Measurements from ENCODE around the gene SCIMP. TPM values are rescaled to one million over a fixed set of nuclear protein-coding genes. Genes with fewer than 3 reads are reported as not detected.

SCIMP gene
- total and polyA plus RNA-seq, 9 of the 15 experiments (the other 6 are each of a cell fraction or from before 2014, with no cell fraction given) = 0.01 to 0.11 (median 0.04) TPM; not detected in 6

GRCh38 chr17:5210614-5211252 is 23.9 kb downstream of the SCIMP start:
- ATAC-seq = no peak

More at GRCh38 chr17:5210614-5211252, 23.9 kb downstream of the SCIMP start:
- 8% methylated on average over 8 of the region's 8 CpGs for WGBS (ENCODE audit: insufficient coverage, low coverage, missing lambda C conversion rate)
- Histone ChIP-seq H3K4me3 (no peak overlapping the region), H2AFZ (ENCODE audit: low read depth, low read length) (no peak overlapping the region), H3K4me1 (replicated peaks in 1 of 2; ENCODE audit: control insufficient read depth in 2 of 2, insufficient read depth in 2 of 2, low read length in 2 of 2) (no peaks in the 10 kb centered on the region), H3K4me2 (ENCODE audit: insufficient read depth, low read length) (no peak overlapping the region), H3K79me2 (ENCODE audit: control insufficient read depth, insufficient read depth, low read length) (no peaks in the 10 kb centered on the region), H3K27ac (ENCODE audit: extremely low read depth, low read depth, low read length) (no peak overlapping the region), H3K9ac (ENCODE audit: insufficient read depth in 1 of 2, low read depth in 2 of 2, low read length in 2 of 2) (no peak overlapping the region), H3K27me3 (ENCODE audit: control insufficient read depth in 2 of 2, insufficient read depth in 2 of 2, low read length in 2 of 2) (peaks cover 2 to 29% of the 10 kb centered on the region in 2 experiments; a peak in 3 of 5 replicates), H3K9me3 (replicated peaks; ENCODE audit: control insufficient read depth, insufficient read depth, low read depth, low read length) (no peaks in the 10 kb centered on the region), H3K36me3 (ENCODE audit: control insufficient read depth, insufficient read depth, low read length) (no peaks in the 10 kb centered on the region), H4K20me1 (replicated peaks; ENCODE audit: control insufficient read depth, insufficient read depth, low read length) (no peaks in the 10 kb centered on the region), H3K9me1 (ENCODE audit: control insufficient read depth, insufficient read depth, low read length) (no peaks in the 10 kb centered on the region)
- in situ Hi-C loops (cut with MboI) = no loop called here
- DNase-seq (ENCODE audit: extremely low read depth in 1 of 4, low spot score in 3 of 4) (no peak), FAIRE-seq (no peak)
- ChIA-PET CTCF (ENCODE audit: low intra/inter-chr PET ratio) (no interaction called here), POLR2A (no interaction called here)
- intact Hi-C loops (cut with micrococcal nuclease) = no loop called here
- TF ChIP-seq ZNF584 (CRISPR knock-in tag; IDR thresholded peaks at IDR 0.05; ENCODE audit: low read depth) (no peak), EHMT2 (IDR thresholded peaks at IDR 0.05) (no peak), CREB3L1 (IDR thresholded peaks at IDR 0.05; ENCODE audit: borderline replicate concordance, low read depth) (no peak), RAD51 (IDR thresholded peaks at IDR 0.05; ENCODE audit: borderline replicate concordance, low read depth) (no peak), CTBP1 (IDR thresholded peaks at IDR 0.05; ENCODE audit: borderline replicate concordance) (no peak), NFYB (IDR thresholded peaks at IDR 0.05; ENCODE audit: extremely low read depth, insufficient read length) (no peak), ZNF699 (CRISPR knock-in tag; IDR thresholded peaks at IDR 0.05; ENCODE audit: insufficient replicate concordance) (no peak), FOXA3 (CRISPR knock-in tag; conservative IDR thresholded peaks at IDR 0.05 in 1 of 2, IDR thresholded peaks at IDR 0.05 in 1 of 2) (no peak), SNIP1 (IDR thresholded peaks at IDR 0.05; ENCODE audit: low read depth) (no peak), SMAD4 (CRISPR knock-in tag; conservative IDR thresholded peaks at IDR 0.05) (no peak), FOXO4 (CRISPR knock-in tag; IDR thresholded peaks at IDR 0.05) (no peak), E2F4 (CRISPR knock-in tag; IDR thresholded peaks at IDR 0.05; ENCODE audit: low read depth) (no peak), CBX3 (IDR thresholded peaks at IDR 0.05; ENCODE audit: borderline replicate concordance in 1 of 2, low read length in 2 of 2) (no peak), FOXK2 (conservative IDR thresholded peaks at IDR 0.05 in 1 of 2, IDR thresholded peaks at IDR 0.05 in 1 of 2; ENCODE audit: low read depth in 2 of 2) (no peak), ZNF408 (CRISPR knock-in tag; IDR thresholded peaks at IDR 0.05; ENCODE audit: low read depth) (no peak), PCBP1 (IDR thresholded peaks at IDR 0.05; ENCODE audit: low read depth, low read length, poor library complexity, severe bottlenecking) (no peak), SRSF7 (optimal IDR thresholded peaks at IDR 0.05; ENCODE audit: low read depth, low read length) (no peak)
- BruUV-seq (replicated peaks) = no TSS peak
